Ishikawa (cell line): ENCODE results near the gene ZNF184.
A peak's percentile ranks its signal among the peaks of the same experiment; 100 is the strongest.

Source experiments
- CEBPB ChIP-seq: IDR thresholded peaks from 2 replicates; pipeline ENCODE4 v1.6.1; 2012
- CREB1 ChIP-seq: IDR thresholded peaks from 2 replicates; pipeline ENCODE4 v1.6.1; 2012; ENCODE audit warnings: low read depth
- EGR1 ChIP-seq: IDR thresholded peaks from 2 replicates; pipeline ENCODE4 v1.6.1; 2012
- EP300 ChIP-seq: IDR thresholded peaks from 2 replicates; pipeline ENCODE4 v1.6.1; 2012; ENCODE audit warnings: borderline replicate concordance
- FOXM1 ChIP-seq: IDR thresholded peaks from 2 replicates; pipeline ENCODE4 v1.6.1; 2012; ENCODE audit warnings: low read depth, borderline replicate concordance
- MAX ChIP-seq: IDR thresholded peaks from 2 replicates; pipeline ENCODE4 v1.6.1; 2012
- NFIC ChIP-seq: IDR thresholded peaks from 2 replicates; pipeline ENCODE4 v1.6.1; 2012
- RAD21 ChIP-seq: IDR thresholded peaks from 2 replicates; pipeline ENCODE4 v1.6.1; 2012; ENCODE audit warnings: low read depth
- REST ChIP-seq: IDR thresholded peaks from 2 replicates; pipeline ENCODE4 v1.6.1; 2012; ENCODE audit warnings: low read depth, mild to moderate bottlenecking
- TAF1 ChIP-seq: IDR thresholded peaks from 2 replicates; pipeline ENCODE4 v1.6.1; 2012; ENCODE audit warnings: low read depth, mild to moderate bottlenecking
- TCF12 ChIP-seq: IDR thresholded peaks from 2 replicates; pipeline ENCODE4 v1.6.1; 2012; ENCODE audit warnings: low read depth
- TEAD4 ChIP-seq: IDR thresholded peaks from 2 replicates; pipeline ENCODE4 v1.6.1; 2012
- USF1 ChIP-seq: IDR thresholded peaks from 2 replicates; pipeline ENCODE4 v1.6.1; 2012
- YY1 ChIP-seq: IDR thresholded peaks from 2 replicates; pipeline ENCODE4 v1.6.1; 2012; ENCODE audit warnings: low read depth
- ZBTB7A ChIP-seq: IDR thresholded peaks from 2 replicates; pipeline ENCODE4 v1.6.1; 2012; ENCODE audit warnings: low read depth

Gene ZNF184

GRCh38 chr6:27478706-27479318 lies 5.9 kb upstream of the ZNF184 start:
- TF ChIP-seq RAD21 (no peak), TEAD4 (peak; percentile 82), FOXM1 (no peak), REST (no peak), TAF1 (no peak), YY1 (0 out of 2 replicates have a peak, but pooled peaks have one; percentile 27)

- TF ChIP-seq YY1, result no peak
- no peak for TF ChIP-seq MAX
- no peak for TF ChIP-seq NFIC
- no peak for TF ChIP-seq TCF12
- no peak for TF ChIP-seq TAF1
- no peak for TF ChIP-seq EGR1
- TF ChIP-seq CEBPB, result no peak
- TF ChIP-seq CREB1, result no peak
- no peak for TF ChIP-seq EP300
- TF ChIP-seq TEAD4, result no peak
- TF ChIP-seq RAD21, result no peak
- TF ChIP-seq FOXM1, result no peak
- no peak for TF ChIP-seq REST
- no peak for TF ChIP-seq ZBTB7A
Observed at GRCh38 chr6:27478141-27478705, 5.3 kb upstream of the ZNF184 start.

GRCh38 chr6:27477318-27478013 lies 4.6 kb upstream of the ZNF184 start:
- no peak for TF ChIP-seq TCF12
- no peak for TF ChIP-seq CREB1
- TF ChIP-seq YY1, result no peak
- no peak for TF ChIP-seq RAD21
- no peak for TF ChIP-seq CEBPB
- TF ChIP-seq ZBTB7A, result no peak
- TF ChIP-seq EGR1, result no peak
- no peak for TF ChIP-seq NFIC
- no peak for TF ChIP-seq USF1
- TF ChIP-seq REST, result no peak
- TF ChIP-seq MAX, result no peak
- no peak for TF ChIP-seq FOXM1
- no peak for TF ChIP-seq EP300
- TF ChIP-seq TEAD4, result no peak
- no peak for TF ChIP-seq TAF1

- TF ChIP-seq CREB1 (no peak), TEAD4 (no peak), EGR1 (no peak), FOXM1 (no peak), MAX (no peak), EP300 (no peak), NFIC (no peak), REST (no peak), CEBPB (no peak), RAD21 (no peak), ZBTB7A (no peak), YY1 (no peak), USF1 (no peak), TCF12 (no peak), TAF1 (no peak)
Observed at GRCh38 chr6:27476090-27476489, 3.2 kb upstream of the ZNF184 start.
